Spleen (tissue), 13 donors: ENCODE data around the gene PRH2. TPM values are rescaled to one million over a fixed set of nuclear protein-coding genes. Genes with fewer than 3 reads are reported as not detected.

ENCODE experiments used
- DNase-seq: peaks from one replicate; pipeline ENCODE4 v3.0.0-alpha.2; 2020
- H3K27ac ChIP-seq, 8 donors: fragments of 200-600 bp; sonication (generic) in 7 of 8; 1 replicate in 4 of 8; 2 replicates in 4 of 8; pipeline versions ENCODE4 v1.5.0 to v1.8.0; 2016 to 2021; ENCODE audit warnings: inconsistent platforms in 4 of 8, mild to moderate bottlenecking in 4 of 8, moderate library complexity in 1 of 8
- H3K27me3 ChIP-seq, 7 donors: fragments of 200-600 bp; sonication (generic) in 6 of 7; replicated peaks in 1 of 7; 1 replicate in 4 of 7; 2 replicates in 3 of 7; pipeline versions ENCODE4 v1.5.0 to v1.8.0; 2016 to 2021; ENCODE audit warnings: inconsistent platforms in 3 of 7, mild to moderate bottlenecking in 1 of 7
- H3K36me3 ChIP-seq, 6 donors: fragments of 200-600 bp; sonication (generic) in 5 of 6; 1 replicate in 4 of 6; 2 replicates in 2 of 6; pipeline versions ENCODE4 v1.5.0 to v1.8.0; 2016 to 2021; ENCODE audit warnings: inconsistent platforms in 2 of 6
- H3K4me1 ChIP-seq, 6 donors: fragments of 200-600 bp; sonication (generic) in 5 of 6; 1 replicate in 3 of 6; 2 replicates in 3 of 6; pipeline versions ENCODE4 v1.5.0 to v1.8.0; 2016 to 2021; ENCODE audit warnings: inconsistent platforms in 3 of 6
- H3K4me3 ChIP-seq, 8 donors: fragments of 200-600 bp; sonication (generic) in 7 of 8; 1 replicate in 4 of 8; 2 replicates in 4 of 8; pipeline versions ENCODE4 v1.5.0 to v1.8.0; 2016 to 2021; ENCODE audit warnings: inconsistent platforms in 4 of 8, mild to moderate bottlenecking in 4 of 8, moderate library complexity in 2 of 8
- H3K9me3 ChIP-seq, 8 donors: fragments of 200-600 bp; sonication (generic) in 7 of 8; 1 replicate in 4 of 8; 2 replicates in 4 of 8; pipeline versions ENCODE4 v1.5.0 to v1.8.0; 2016 to 2021; ENCODE audit warnings: inconsistent platforms in 4 of 8
- CTCF ChIP-seq, 11 experiments: fragments of 200-600 bp in 7 of 11; fragments of 450-650 bp in 4 of 11; sonication (generic) in 4 of 11; IDR thresholded peaks in 8 of 11; conservative IDR thresholded peaks in 3 of 11; 1 replicate in 7 of 11; 2 replicates in 4 of 11; pipeline versions ENCODE4 v1.4.0 to v1.8.0; 2016 to 2021; ENCODE audit warnings: antibody characterized with exemption in 11 of 11, inconsistent platforms in 4 of 11, mild to moderate bottlenecking in 1 of 11
- POLR2A ChIP-seq, 3 donors: fragments of 450-650 bp; IDR thresholded peaks; one replicate each; pipeline ENCODE4 v1.5.1; 2017; ENCODE audit warnings: antibody characterized with exemption in 3 of 3, mild to moderate bottlenecking in 1 of 3
- POLR2AphosphoS5 ChIP-seq, 3 donors: sonication (generic); formaldehyde crosslinking; IDR thresholded peaks; one replicate each; pipeline ENCODE4 v1.5.1; 2017; ENCODE audit warnings: antibody characterized with exemption in 3 of 3
- WGBS, 5 donors: extraction: QIAGEN DNeasy Blood & Tissue Kit in 3 of 5; methylation state at CpG; one replicate each; pipeline versions ENCODE4 v1.1.5 to v1.1.7; 2013 to 2018; 5-methylcytosine and 5-hydroxymethylcytosine counted together
- intact Hi-C: fragments of 100-400 bp; cut with DNase I; formaldehyde crosslinking; loops from one replicate; pipeline ENCODE4 v1.15.0; 2023; ENCODE audit warnings: low total_unique reads
- long read RNA-seq, 2 donors: transcript quantifications; one replicate each; lab custom pipeline, GENCODE V29; 2026
- polyA plus RNA-seq, 3 donors: library from polyadenylated mRNA; stranded (reverse); fragments of 200-250 nt; gene quantifications; one replicate each; pipeline ENCODE4 v1.2.1, GENCODE V29; 2013
- total RNA-seq, 7 donors: library from RNA; depleted of rRNA in 3 of 7; stranded (reverse); fragments of >200 nt in 3 of 7; fragmentation: NEBNext Ultra II Directional in 4 of 7; extraction: Animal tissue kit (Norgen Biotek cat#: 25700) in 4 of 7; gene quantifications; one replicate each; pipeline versions ENCODE4 v1.1.0 to v1.2.1, GENCODE V29; 2016 to 2021
- donor health status: healthy with polysubstance abuse.
- donor health status: DM: no; HTN: no; CAD: no; lungs with moderate emphysema.
- donor health status: DM: no; HTN: no; CAD: no.
- donor health status: Bipolar disorder and iron deficiency.
- donor health status: healthy.
- donor health status: DM: no; HTN: no; CAD: no.
- donor health status: DM: yes; HTN: yes; CAD: no.

The PRH2 gene
- total RNA-seq (not detected), polyA plus RNA-seq (under 1 TPM in 2 of 3 donors, not detected in 1; 0.14 to 0.32 TPM)
- long read RNA-seq, donor 1, result 0 reads
- long read RNA-seq, donor 2, result 0 reads

GRCh38 chr12:10928746-10929286, at the start of gene PRH2:
PRH2 (plus strand) TSS chr12:10929236; CDS start chr12:10929274, 38 bp downstream.
- no peak within 1 kb of the TSS for H3K4me3 ChIP-seq
- H3K27ac ChIP-seq, result no peak within 1 kb of the TSS
- H3K9me3 ChIP-seq, result no peaks in the 10 kb centered on the region
- H3K4me1 ChIP-seq, result no peaks in the 10 kb centered on the region
- H3K27me3 ChIP-seq, result no peaks in the 10 kb centered on the region
- intact Hi-C loops, result no loop called here
- DNase-seq, result no peak
- no peaks in the 10 kb centered on the region for H3K36me3 ChIP-seq
- WGBS, 5 donors, result 92 to 98% (median 96%) methylated on average over 5 of the region's 5 CpGs
- TF ChIP-seq POLR2AphosphoS5 (IDR thresholded peaks at IDR 0.05) (no peak), CTCF (IDR thresholded peaks at IDR 0.05 in 8 of 11, conservative IDR thresholded peaks at IDR 0.05 in 3 of 11) (no peak), POLR2A (IDR thresholded peaks at IDR 0.05) (no peak)

- Histone ChIP-seq H3K27ac (no peak within 1 kb of the TSS), H3K9me3 (no peaks in the 10 kb centered on the region), H3K4me3 (no peak within 1 kb of the TSS), H3K4me1 (peaks cover 0 to 11% (median 0%) of the 10 kb centered on the region in 6 donors), H3K36me3 (peaks cover 0 to 20% (median 0%) of the 10 kb centered on the region in 6 donors), H3K27me3 (no peaks in the 10 kb centered on the region)
- TF ChIP-seq POLR2A (IDR thresholded peaks at IDR 0.05) (no peak), CTCF (IDR thresholded peaks at IDR 0.05 in 8 of 11, conservative IDR thresholded peaks at IDR 0.05 in 3 of 11) (no peak), POLR2AphosphoS5 (IDR thresholded peaks at IDR 0.05) (no peak)
- intact Hi-C loops, result no loop called here
- DNase-seq, result no peak
- WGBS, 5 donors, result 88 to 99% (median 97%) methylated on average over 6 of the region's 6 CpGs
Measured at GRCh38 chr12:10884086-10884725, 44.8 kb upstream of the PRH2 start, which contains the start of gene PRH1. PRH1 (minus strand) TSS chr12:10884255; CDS start chr12:10884217, 38 bp downstream.

- H3K9me3 ChIP-seq, result no peaks in the 10 kb centered on the region
- intact Hi-C loops, result no loop called here
- H3K4me1 ChIP-seq, result peaks cover 0 to 11% (median 0%) of the 10 kb centered on the region in 6 donors
- H3K27me3 ChIP-seq, result no peaks in the 10 kb centered on the region
- H3K4me3 ChIP-seq, result no peak overlapping the region
- no peak overlapping the region for H3K27ac ChIP-seq
- no peak for TF ChIP-seq POLR2A (IDR thresholded peaks at IDR 0.05)
- TF ChIP-seq POLR2AphosphoS5 (IDR thresholded peaks at IDR 0.05), result no peak
- no peak for TF ChIP-seq CTCF (IDR thresholded peaks at IDR 0.05 in 8 of 11, conservative IDR thresholded peaks at IDR 0.05 in 3 of 11)
- no peaks in the 10 kb centered on the region for H3K36me3 ChIP-seq
- DNase-seq, result no peak
Measured at GRCh38 chr12:10889226-10889625, 39.8 kb upstream of the PRH2 start.

GRCh38 chr12:10891937-10892336, 37.1 kb upstream of the PRH2 start:
- Histone ChIP-seq H3K9me3 (no peaks in the 10 kb centered on the region), H3K27me3 (no peaks in the 10 kb centered on the region), H3K36me3 (peaks cover 0 to 5% (median 0%) of the 10 kb centered on the region in 6 donors), H3K27ac (no peak overlapping the region), H3K4me1 (peaks cover 0 to under 1% (median 0%) of the 10 kb centered on the region in 6 donors), H3K4me3 (no peak overlapping the region)
- DNase-seq, result no peak
- 88 to 100% (median 98%) methylated on average over 2 of the region's 2 CpGs for WGBS, 5 donors
- TF ChIP-seq POLR2AphosphoS5 (IDR thresholded peaks at IDR 0.05) (no peak), POLR2A (IDR thresholded peaks at IDR 0.05) (no peak)
- intact Hi-C loops, result no loop called here
